Renal cortical epithelial cell (primary cell): ENCODE measurements around the gene SPATA13. TPM values are rescaled to one million over a fixed set of nuclear protein-coding genes. Genes with fewer than 3 reads are reported as not detected.
"Not testable (repeated sequence)": the region's sequence is repeated elsewhere in the genome, so short reads cannot be mapped to it uniquely, and the experiment has no call there.

Experiments used
- DNase-seq: peaks from one replicate; pipeline ENCODE4 v3.0.0-alpha.2; 2011; ENCODE audit warnings: low read depth
- total RNA-seq: library from RNA; depleted of rRNA; stranded (reverse); fragments of >200 nt; gene quantifications from 2 replicates; pipeline ENCODE4 v1.2.3, GENCODE V29; 2014

SPATA13 gene
- total RNA-seq, 1 donor from 2014 or later, result 27.4 TPM

GRCh38 chr13:24194447-24194846, 33.9 kb downstream of the SPATA13 start:
- DNase-seq, result peak; percentile 72

GRCh38 chr13:24195626-24196025, 35.1 kb downstream of the SPATA13 start:
- peak; percentile 83 for DNase-seq

- DNase-seq, result no peak
Measured at GRCh38 chr13:24196593-24197197, 36.2 kb downstream of the SPATA13 start.

- DNase-seq, result no peak
Measured at GRCh38 chr13:24199016-24199415, 38.5 kb downstream of the SPATA13 start.

GRCh38 chr13:24202215-24202614, 41.7 kb downstream of the SPATA13 start:
- no peak for DNase-seq

GRCh38 chr13:24203273-24203672, 42.8 kb downstream of the SPATA13 start:
- no peak for DNase-seq

- DNase-seq, result no peak
Measured at GRCh38 chr13:24203811-24204210, 43.3 kb downstream of the SPATA13 start.

- DNase-seq, result peak; percentile 68
Measured at GRCh38 chr13:24205076-24205475, 44.6 kb downstream of the SPATA13 start.

GRCh38 chr13:24207841-24208667, 47.5 kb downstream of the SPATA13 start:
- peak; percentile 96 for DNase-seq

- no peak for DNase-seq
Measured at GRCh38 chr13:24209138-24209537, 48.6 kb downstream of the SPATA13 start.

GRCh38 chr13:24212254-24212653, 51.7 kb downstream of the SPATA13 start:
- no peak for DNase-seq

GRCh38 chr13:24212674-24213073, 52.2 kb downstream of the SPATA13 start:
- peak; percentile 70 for DNase-seq

- DNase-seq, result no peak
Measured at GRCh38 chr13:24213932-24214331, 53.4 kb downstream of the SPATA13 start.

GRCh38 chr13:24214528-24214927, 54.0 kb downstream of the SPATA13 start:
- no peak for DNase-seq

- DNase-seq, result peak; percentile 35
Measured at GRCh38 chr13:24215126-24215525, 54.6 kb downstream of the SPATA13 start.

GRCh38 chr13:24215732-24216131, 55.2 kb downstream of the SPATA13 start:
- peak; percentile 94 for DNase-seq

- peak; percentile 30 for DNase-seq
Measured at GRCh38 chr13:24216176-24216575, 55.7 kb downstream of the SPATA13 start.

GRCh38 chr13:24216779-24217178, 56.3 kb downstream of the SPATA13 start:
- not testable (repeated sequence) for DNase-seq

GRCh38 chr13:24217601-24218281, 57.2 kb downstream of the SPATA13 start:
- DNase-seq, result peak; percentile 72

- DNase-seq, result no peak
Measured at GRCh38 chr13:24218338-24218737, 57.8 kb downstream of the SPATA13 start.

- DNase-seq, result peak; percentile 63
Measured at GRCh38 chr13:24218977-24219376, 58.5 kb downstream of the SPATA13 start.

- peak; percentile 83 for DNase-seq
Measured at GRCh38 chr13:24220086-24220703, 59.7 kb downstream of the SPATA13 start.
